HFF-Myc (cell line): Measurements from ENCODE around the gene UVRAG.
"Not testable (repeated sequence)": the region's sequence is repeated elsewhere in the genome, so short reads cannot be mapped to it uniquely, and the experiment has no call there.

ENCODE experiments used
- DNase-seq: peaks from one replicate; pipeline ENCODE4 v3.0.0-alpha.2; 2011; ENCODE audit warnings: low read depth; ENCODE audit errors: extremely low read depth
- H3K4me3 ChIP-seq: replicated peaks from 2 replicates; pipeline ENCODE4 v1.5.1; 2011; ENCODE audit warnings: low read depth, mild to moderate bottlenecking, control low read depth, low read length
- CTCF ChIP-seq: IDR thresholded peaks from 2 replicates; pipeline ENCODE4 v1.5.1; 2012; ENCODE audit warnings: mild to moderate bottlenecking, low read depth, low read length, control low read depth; ENCODE audit errors: missing control alignments

Gene UVRAG

GRCh38 chr11:75959540-75959939, 144.5 kb downstream of the UVRAG start:
- DNase-seq: no peak
- TF ChIP-seq CTCF: no peak
- no peak overlapping the region for H3K4me3 ChIP-seq

GRCh38 chr11:75964071-75964470, 149.1 kb downstream of the UVRAG start:
- no peak for TF ChIP-seq CTCF
- no peak for DNase-seq
- H3K4me3 ChIP-seq: no peak overlapping the region

GRCh38 chr11:75966537-75967287, 151.7 kb downstream of the UVRAG start:
- 0 out of 2 replicates have a peak overlapping the region, but pooled peaks have one; percentile 0 for H3K4me3 ChIP-seq
- DNase-seq: peak; percentile 69
- TF ChIP-seq CTCF: no peak

GRCh38 chr11:75968021-75968625, 153.1 kb downstream of the UVRAG start:
- DNase-seq: no peak
- no peak overlapping the region for H3K4me3 ChIP-seq
- TF ChIP-seq CTCF: no peak

GRCh38 chr11:75969626-75970308, 154.8 kb downstream of the UVRAG start:
- no peak for TF ChIP-seq CTCF
- peak; percentile 70 for DNase-seq
- no peak overlapping the region for H3K4me3 ChIP-seq

GRCh38 chr11:75973710-75974109, 158.7 kb downstream of the UVRAG start:
- not testable (repeated sequence) for DNase-seq, H3K4me3 ChIP-seq

GRCh38 chr11:75979075-75979474, 164.1 kb downstream of the UVRAG start:
- not testable (repeated sequence) for DNase-seq, H3K4me3 ChIP-seq

- DNase-seq: not testable (repeated sequence)
Measured at GRCh38 chr11:75979479-75980027, 164.5 kb downstream of the UVRAG start.

More at GRCh38 chr11:75979479-75980027, 164.5 kb downstream of the UVRAG start:
- not testable (repeated sequence) for H3K4me3 ChIP-seq
